ENCODE measurements around the gene SLC38A2.

The SLC38A2 gene

GRCh38 chr12:46390881-46391280, 18.3 kb upstream of the SLC38A2 start:
- DNase-seq = no peak

- no peak for DNase-seq
Measured at GRCh38 chr12:46390304-46390703, 17.7 kb upstream of the SLC38A2 start.

GRCh38 chr12:46389031-46389616, 16.6 kb upstream of the SLC38A2 start:
- DNase-seq = no peak

DNA sequence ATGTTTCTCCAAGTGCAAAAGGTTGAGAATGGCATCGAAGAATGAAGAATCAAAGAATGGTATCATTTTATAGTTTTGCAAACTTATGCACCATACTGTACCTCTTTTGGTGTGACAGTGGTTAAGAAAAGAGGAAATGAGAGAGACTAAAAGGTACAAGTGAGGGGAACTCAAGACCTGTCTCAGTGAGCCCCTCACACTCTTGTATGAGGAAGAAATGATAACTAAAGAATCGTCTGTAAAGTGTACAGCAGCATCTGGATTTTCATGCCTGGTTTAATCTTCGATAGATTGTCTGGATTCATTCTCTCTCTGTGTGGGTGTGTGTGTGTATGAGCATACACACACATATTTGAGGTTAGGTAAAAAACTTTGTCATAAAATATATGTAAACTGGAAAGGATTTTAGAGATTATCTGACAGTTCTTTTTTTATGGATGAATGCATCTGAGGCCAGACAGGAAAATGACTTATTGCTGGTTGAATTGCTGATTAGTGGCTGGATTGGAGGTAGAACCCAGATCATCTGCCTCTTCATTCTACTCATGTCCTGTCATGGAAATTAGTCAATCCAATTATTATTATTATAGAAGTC, 16.0 kb upstream of the SLC38A2 start:
- no peak for DNase-seq

- DNase-seq = no peak
Measured at GRCh38 chr12:46387670-46388069, 15.1 kb upstream of the SLC38A2 start.

DNA sequence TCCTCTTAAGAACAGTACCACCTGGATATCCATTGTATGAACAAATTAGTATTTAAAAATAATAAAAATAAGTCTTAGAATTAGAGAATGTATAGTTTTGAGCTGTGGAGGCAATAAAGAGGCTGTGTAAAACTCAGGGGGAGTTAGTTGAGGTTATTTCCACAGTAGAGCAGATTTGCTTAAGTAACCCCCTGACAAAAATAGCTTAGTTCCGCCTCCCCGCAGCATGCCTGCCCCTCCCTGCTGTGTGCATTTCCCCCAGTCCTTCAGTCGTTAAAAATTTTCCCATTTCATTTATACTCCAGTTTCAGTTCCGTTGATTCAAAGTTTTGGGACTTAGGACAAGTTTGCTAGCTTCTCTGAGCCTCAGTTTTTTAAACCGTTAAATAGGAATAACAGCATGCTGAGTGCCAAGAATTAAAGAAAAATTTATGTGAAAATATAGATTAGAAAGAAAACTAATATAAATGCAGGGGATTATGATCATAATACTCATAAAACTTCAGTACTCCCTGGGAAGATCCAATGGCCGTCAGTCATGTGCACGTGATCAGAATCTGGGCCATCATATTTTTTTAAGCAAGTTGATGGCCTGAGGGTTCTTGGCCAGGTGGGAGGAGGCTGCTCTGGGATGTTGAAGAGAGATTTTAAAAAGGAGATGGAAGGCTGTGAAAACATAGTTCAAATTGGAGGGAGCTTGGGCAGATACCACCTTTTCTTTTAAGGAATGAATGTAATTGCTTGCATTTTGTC, 14.5 kb upstream of the SLC38A2 start:
- DNase-seq = no peak

- DNase-seq = no peak
Measured at GRCh38 chr12:46386360-46386867, 13.8 kb upstream of the SLC38A2 start.

DNA sequence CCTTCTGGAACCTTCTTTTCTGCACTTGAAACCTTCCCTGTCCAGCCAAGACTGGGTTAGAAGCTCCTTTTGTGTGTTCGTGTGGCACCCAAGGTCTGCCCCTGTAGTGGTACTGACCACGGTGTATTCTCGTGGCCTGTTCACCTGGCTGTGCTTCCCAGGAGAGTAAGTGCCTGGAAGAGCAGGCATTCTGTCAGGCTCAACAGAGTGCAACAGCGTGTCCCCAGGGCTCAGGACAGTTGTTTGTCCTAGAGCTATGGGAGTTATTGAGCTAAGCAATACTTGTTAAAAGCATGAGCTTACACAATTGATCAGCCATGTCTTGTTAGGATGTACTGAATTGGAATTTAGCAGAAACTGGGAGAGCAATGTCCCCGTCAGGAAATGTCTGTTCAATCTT, 12.9 kb upstream of the SLC38A2 start:
- DNase-seq = no peak

- DNase-seq = no peak
Measured at GRCh38 chr12:46384451-46385309, 12.1 kb upstream of the SLC38A2 start.

DNA sequence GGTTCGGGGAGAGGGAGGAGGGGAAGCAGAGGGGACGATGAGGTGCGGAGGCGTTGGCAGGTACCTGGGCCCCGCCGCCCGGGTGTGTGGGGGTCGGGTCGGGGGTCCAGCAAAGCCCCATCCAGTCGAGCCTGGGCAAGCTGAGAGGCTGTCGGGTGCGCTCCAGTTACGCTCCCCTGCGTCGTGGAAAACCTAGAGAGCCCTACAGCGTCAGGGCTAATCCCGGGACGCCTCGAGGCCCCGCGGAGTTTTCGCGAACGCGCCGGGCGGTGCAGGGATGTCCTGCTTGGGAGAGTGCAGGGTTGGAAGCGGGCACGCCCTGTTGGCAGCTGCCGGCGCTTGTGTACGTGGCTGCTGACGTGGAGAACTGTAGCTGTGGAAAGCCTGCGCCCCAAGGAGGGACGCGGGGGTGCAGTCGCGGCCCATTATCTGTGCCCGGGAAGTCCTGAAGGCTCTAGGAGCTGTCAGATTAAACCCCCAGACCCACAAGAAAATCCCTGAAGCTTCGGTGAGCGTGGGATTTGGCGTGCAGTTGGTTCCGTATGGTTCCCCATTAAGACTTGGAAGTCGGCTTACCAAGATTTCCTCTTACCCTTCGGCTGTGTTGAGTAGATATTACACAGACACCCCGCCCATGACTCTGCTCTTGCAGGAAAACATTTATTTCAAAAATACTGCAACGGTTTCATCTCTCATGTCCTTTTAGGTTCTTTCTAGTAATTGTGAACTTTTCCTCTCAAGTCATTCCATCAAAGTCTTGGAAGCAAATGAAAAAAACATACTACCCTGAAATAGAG, 11.3 kb upstream of the SLC38A2 start:
- peak; percentile 59 to 68 for DNase-seq

DNA sequence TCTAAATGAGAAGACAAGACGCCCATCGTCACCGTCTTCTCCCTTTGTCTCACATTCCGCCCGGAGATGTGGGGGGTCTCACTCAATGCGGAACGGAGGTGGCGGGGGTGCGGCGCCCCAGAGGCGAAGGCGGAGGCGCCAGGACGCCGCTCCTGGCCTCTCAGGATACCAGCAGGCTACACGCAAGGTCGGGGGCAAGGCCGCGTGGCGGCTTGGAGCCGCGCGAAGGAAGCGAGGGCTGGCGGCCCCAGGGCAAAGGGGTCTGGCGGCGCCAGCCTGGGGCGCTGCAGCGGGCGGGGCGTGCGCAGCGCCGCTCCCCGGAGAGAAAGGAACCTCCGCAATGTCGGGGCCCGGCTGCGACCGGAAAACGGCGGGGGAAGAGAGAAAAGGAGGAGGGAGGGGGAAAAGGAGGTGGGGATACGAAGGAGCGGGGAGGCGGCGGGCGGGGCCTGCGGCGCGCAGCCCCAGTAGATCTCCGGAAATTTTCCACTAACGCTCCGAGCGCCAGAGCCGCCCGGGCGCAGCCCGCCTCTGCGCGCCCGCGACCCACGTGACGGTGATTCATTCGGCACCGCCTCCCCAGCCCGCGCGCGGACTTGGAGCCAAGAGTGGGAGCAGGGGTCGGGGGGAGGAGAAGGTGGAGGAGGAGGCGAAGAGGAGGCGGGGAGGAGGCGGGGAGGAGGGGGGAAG, 10.5 kb upstream of the SLC38A2 start:
- DNase-seq = peak; percentile 91 to 96

- DNase-seq = no peak
Measured at GRCh38 chr12:46382408-46382963, 9.9 kb upstream of the SLC38A2 start.

- no peak for DNase-seq
Measured at GRCh38 chr12:46380881-46381280, 8.3 kb upstream of the SLC38A2 start.

GRCh38 chr12:46380022-46380796, 7.6 kb upstream of the SLC38A2 start:
- DNase-seq = no peak

- DNase-seq = no peak
Measured at GRCh38 chr12:46379352-46379751, 6.8 kb upstream of the SLC38A2 start.

GRCh38 chr12:46378530-46378929, 6.0 kb upstream of the SLC38A2 start:
- DNase-seq = no peak

DNA sequence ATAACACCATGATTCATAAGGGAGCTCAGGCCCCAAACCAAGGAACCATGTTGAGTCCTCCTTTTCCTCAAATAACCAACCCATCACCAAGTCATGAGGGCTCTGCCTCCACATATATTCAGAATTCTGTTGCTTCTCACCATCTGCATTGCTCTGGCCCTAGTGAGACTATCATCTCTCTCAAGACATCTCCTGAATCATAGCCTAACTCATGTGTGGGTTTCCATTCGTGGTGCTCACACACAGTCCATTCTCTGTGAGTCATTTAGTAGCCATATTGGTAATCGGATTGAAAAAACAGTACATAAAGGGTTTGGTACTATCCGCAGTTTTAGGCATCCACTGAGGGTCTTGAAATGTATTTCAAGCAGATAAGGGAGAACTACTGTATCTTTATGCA, 5.1 kb upstream of the SLC38A2 start:
- DNase-seq = no peak

GRCh38 chr12:46376579-46376978, 4.0 kb upstream of the SLC38A2 start:
- DNase-seq = no peak

DNA sequence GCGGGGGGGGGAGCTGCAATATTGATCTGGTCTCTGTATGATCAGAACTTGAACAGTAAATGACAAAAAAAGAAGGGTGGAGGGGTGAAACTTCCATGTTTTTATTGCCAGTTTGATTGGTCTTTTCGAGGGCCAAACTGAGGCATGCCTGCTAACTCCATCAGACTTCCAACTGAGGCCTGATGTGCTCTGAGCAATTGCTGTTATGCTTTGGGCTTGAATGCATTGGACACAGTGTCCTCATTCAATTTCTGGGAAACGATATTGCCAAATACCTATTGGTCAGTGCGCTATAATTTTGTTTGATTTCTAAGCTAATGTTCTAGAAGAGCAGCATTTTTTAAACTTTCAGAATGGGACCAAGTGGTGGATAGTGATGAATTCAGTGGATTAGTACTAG, 2.1 kb upstream of the SLC38A2 start:
- no peak for DNase-seq

- DNase-seq = no peak
Measured at GRCh38 chr12:46374310-46374709, 1.7 kb upstream of the SLC38A2 start.

All from stimulated activated CD4-positive, alpha-beta T cell treated with anti-CD3 and anti-CD28 coated beads, Interleukin-4, amount 100 ng/mL, for 4 hours (primary cell).